ENCODE measurements around the gene PTPRN2.

DNA sequence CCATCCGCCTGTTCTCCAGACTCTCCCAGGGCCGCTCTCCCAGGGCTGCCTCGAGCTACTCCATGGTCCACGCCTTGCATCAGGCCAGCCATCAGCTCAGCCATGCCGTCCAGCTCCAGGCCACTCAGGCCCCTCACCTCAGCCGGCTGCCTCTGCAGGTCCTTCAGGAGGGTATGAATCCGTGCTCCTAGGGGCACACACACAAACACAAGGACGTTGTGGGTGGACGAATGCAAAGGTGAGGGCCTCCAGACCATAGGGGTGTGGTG is 449.4 kb downstream of the PTPRN2 start:
- TF ChIP-seq, protein P1, sequence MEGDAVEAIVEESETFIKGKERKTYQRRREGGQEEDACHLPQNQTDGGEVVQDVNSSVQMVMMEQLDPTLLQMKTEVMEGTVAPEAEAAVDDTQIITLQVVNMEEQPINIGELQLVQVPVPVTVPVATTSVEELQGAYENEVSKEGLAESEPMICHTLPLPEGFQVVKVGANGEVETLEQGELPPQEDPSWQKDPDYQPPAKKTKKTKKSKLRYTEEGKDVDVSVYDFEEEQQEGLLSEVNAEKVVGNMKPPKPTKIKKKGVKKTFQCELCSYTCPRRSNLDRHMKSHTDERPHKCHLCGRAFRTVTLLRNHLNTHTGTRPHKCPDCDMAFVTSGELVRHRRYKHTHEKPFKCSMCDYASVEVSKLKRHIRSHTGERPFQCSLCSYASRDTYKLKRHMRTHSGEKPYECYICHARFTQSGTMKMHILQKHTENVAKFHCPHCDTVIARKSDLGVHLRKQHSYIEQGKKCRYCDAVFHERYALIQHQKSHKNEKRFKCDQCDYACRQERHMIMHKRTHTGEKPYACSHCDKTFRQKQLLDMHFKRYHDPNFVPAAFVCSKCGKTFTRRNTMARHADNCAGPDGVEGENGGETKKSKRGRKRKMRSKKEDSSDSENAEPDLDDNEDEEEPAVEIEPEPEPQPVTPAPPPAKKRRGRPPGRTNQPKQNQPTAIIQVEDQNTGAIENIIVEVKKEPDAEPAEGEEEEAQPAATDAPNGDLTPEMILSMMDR (IDR thresholded peaks at IDR 0.05) = no peak
- TF ChIP-seq POLR2A (IDR thresholded peaks at IDR 0.05) = no peak
